HL-60 (cell line): ENCODE data around the gene KLHDC10.

Experiments used
- DNase-seq, 2 experiments: peaks; one replicate each; pipeline ENCODE4 v3.0.0-alpha.2; 2010 to 2020; ENCODE audit warnings: low read depth in 1 of 2, low spot score in 1 of 2
- H3K27ac ChIP-seq: fragments of 250-450 bp; sonication (Bioruptor Pico); replicated peaks from 2 replicates; pipeline ENCODE4 v1.5.1; 2020; ENCODE audit warnings: mild to moderate bottlenecking, moderate library complexity
- H3K27me3 ChIP-seq: fragments of 250-450 bp; sonication (Bioruptor Pico); 2 replicates; pipeline ENCODE4 v1.5.1; 2021; ENCODE audit warnings: mild to moderate bottlenecking, moderate library complexity; ENCODE audit not compliant: insufficient read depth, poor library complexity, severe bottlenecking
- H3K4me3 ChIP-seq: replicated peaks from 2 replicates; pipeline ENCODE4 v1.5.1; 2011; ENCODE audit warnings: mild to moderate bottlenecking, control low read depth, low read length; ENCODE audit not compliant: insufficient read depth
- CTCF ChIP-seq: IDR thresholded peaks from one replicate; pipeline ENCODE4 v1.5.1; 2011; ENCODE audit warnings: low read length, control low read depth, inconsistent platforms; ENCODE audit not compliant: insufficient read depth
- GABPA ChIP-seq: IDR thresholded peaks from 2 replicates; pipeline ENCODE4 v1.6.1; 2012; ENCODE audit warnings: low read depth
- POLR2AphosphoS5 ChIP-seq: IDR thresholded peaks from 2 replicates; pipeline ENCODE4 v1.6.1; 2012; ENCODE audit warnings: low read depth
- REST ChIP-seq: IDR thresholded peaks from 2 replicates; pipeline ENCODE4 v1.6.1; 2012; ENCODE audit warnings: low read depth; ENCODE audit not compliant: insufficient replicate concordance
- SPI1 ChIP-seq: IDR thresholded peaks from 2 replicates; pipeline ENCODE4 v1.6.1; 2012; ENCODE audit warnings: low read depth, mild to moderate bottlenecking, borderline replicate concordance

Gene KLHDC10

GRCh38 chr7:130069179-130069977 is 956 bp upstream of the KLHDC10 start:
- peak overlapping the region; percentile 50 for H3K27ac ChIP-seq

GRCh38 chr7:130070861-130071622 is 708 bp downstream of the KLHDC10 start:
- TF ChIP-seq SPI1 (no peak), POLR2AphosphoS5 (no peak), GABPA (no peak), REST (no peak), CTCF (no peak)
- peak overlapping the region; percentile 80 for H3K27ac ChIP-seq
- DNase-seq = peak in 1 of 2 experiments; percentile 59
- no peaks in the 10 kb centered on the region for H3K27me3 ChIP-seq
- H3K4me3 ChIP-seq = peak overlapping the region; percentile 66

More at GRCh38 chr7:130069179-130069977, 956 bp upstream of the KLHDC10 start:
- TF ChIP-seq REST (no peak), POLR2AphosphoS5 (no peak), GABPA (no peak), CTCF (no peak), SPI1 (no peak)
- peak overlapping the region; percentile 68 for H3K4me3 ChIP-seq
- H3K27me3 ChIP-seq = no peaks in the 10 kb centered on the region
- no peak for DNase-seq

- peak; percentile 73 to 77 for DNase-seq
- Histone ChIP-seq H3K27me3 (no peaks in the 10 kb centered on the region), H3K4me3 (peak overlapping the region; percentile 66), H3K27ac (no peak overlapping the region; the same call in 1 of the 2 replicates)
- TF ChIP-seq POLR2AphosphoS5 = no peak
- TF ChIP-seq SPI1 = peak; percentile 73
- TF ChIP-seq CTCF = peak; percentile 80
Observed at GRCh38 chr7:130071701-130072622, 1.6 kb downstream of the KLHDC10 start.
